ENCODE measurements around the gene NCOA5.

- TF ChIP-seq CTCF (conservative IDR thresholded peaks at IDR 0.05; ENCODE audit: low read depth, low read length) (no peak), EZH2 (IDR thresholded peaks at IDR 0.05; ENCODE audit: borderline replicate concordance, low read depth, low read length, poor library complexity, severe bottlenecking) (no peak)
Measured at GRCh38 chr20:46049815-46050214, 39.9 kb downstream of the NCOA5 start.
